OCI-M2 (cell line): ENCODE results near the gene MPPED2.

Source experiments
- DNase-seq: peaks from one replicate; lab custom pipeline; 2025; ENCODE audit not compliant: unreplicated experiment; lab: John Stamatoyannopoulos, UW

Gene MPPED2

GRCh38 chr11:30423886-30424285 lies 162.3 kb downstream of the MPPED2 start:
- no peak for DNase-seq

- DNase-seq: no peak
Measured at GRCh38 chr11:30423279-30423648, 162.9 kb downstream of the MPPED2 start.

GRCh38 chr11:30422447-30423278 lies 163.5 kb downstream of the MPPED2 start:
- no peak for DNase-seq

- no peak for DNase-seq
Measured at GRCh38 chr11:30420233-30420787, 165.8 kb downstream of the MPPED2 start.

- DNase-seq: no peak
Measured at GRCh38 chr11:30414806-30415205, 171.3 kb downstream of the MPPED2 start.

GRCh38 chr11:30414244-30414643 lies 171.9 kb downstream of the MPPED2 start:
- no peak for DNase-seq

GRCh38 chr11:30412509-30412908 lies 173.6 kb downstream of the MPPED2 start:
- no peak for DNase-seq

GRCh38 chr11:30411383-30411782 lies 174.8 kb downstream of the MPPED2 start:
- no peak for DNase-seq

- DNase-seq: no peak
Measured at GRCh38 chr11:30406978-30407762, 179.0 kb downstream of the MPPED2 start.

- no peak for DNase-seq
Measured at GRCh38 chr11:30405385-30405784, 180.8 kb downstream of the MPPED2 start.

- DNase-seq: no peak
Measured at GRCh38 chr11:30404136-30404535, 182.0 kb downstream of the MPPED2 start.

GRCh38 chr11:30395751-30396150 lies 190.4 kb downstream of the MPPED2 start:
- DNase-seq: no peak

GRCh38 chr11:30393012-30393411 lies 193.1 kb downstream of the MPPED2 start:
- DNase-seq: no peak

- DNase-seq: no peak
Measured at GRCh38 chr11:30392221-30392784, 193.8 kb downstream of the MPPED2 start.

- no peak for DNase-seq
Measured at GRCh38 chr11:30388957-30389356, 197.2 kb downstream of the MPPED2 start.

- no peak for DNase-seq
Measured at GRCh38 chr11:30387891-30388861, 198.0 kb downstream of the MPPED2 start.

- DNase-seq: no peak
Measured at GRCh38 chr11:30381879-30382278, 204.3 kb downstream of the MPPED2 start.

GRCh38 chr11:30380846-30381245 lies 205.3 kb downstream of the MPPED2 start:
- DNase-seq: no peak

- no peak for DNase-seq
Measured at GRCh38 chr11:30377347-30377746, 208.8 kb downstream of the MPPED2 start.

- no peak for DNase-seq
Measured at GRCh38 chr11:30370164-30370563, 216.0 kb downstream of the MPPED2 start.
